ENCODE results near the gene KRTAP9-6.
"Not testable (repeated sequence)": the region's sequence is repeated elsewhere in the genome, so short reads cannot be mapped to it uniquely, and the experiment has no call there.

KRTAP9-6 gene

DNA sequence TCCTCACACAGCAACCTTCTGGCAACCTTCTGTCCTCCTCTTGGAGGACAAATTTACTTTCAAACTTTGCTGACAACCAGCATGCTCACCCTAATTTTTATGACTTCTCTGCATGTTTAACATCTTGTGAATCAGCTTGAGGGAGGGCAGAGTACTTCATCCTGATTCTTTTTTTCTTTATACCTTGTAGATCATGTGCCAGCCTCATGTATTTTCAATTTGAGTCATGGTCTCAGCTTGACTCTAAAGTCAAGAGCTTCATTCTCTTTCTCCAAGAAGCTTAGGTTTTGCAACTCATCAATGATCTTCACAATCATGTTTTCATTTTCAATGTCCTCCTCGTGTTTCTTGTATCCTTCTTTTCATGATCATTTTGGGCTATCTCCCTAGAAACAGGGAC is 6.7 kb downstream of the KRTAP9-6 start:
- no peak for DNase-seq

GRCh38 chr17:41275648-41276190 is 10.5 kb downstream of the KRTAP9-6 start, which contains the start of gene KRTAP9-7:
Gene KRTAP9-7 (plus strand): TSS chr17:41275698. CDS start chr17:41275698, 0 bp downstream.
- DNase-seq: not testable (repeated sequence)

- no peak for DNase-seq
Observed at GRCh38 chr17:41278176-41278955, 13.2 kb downstream of the KRTAP9-6 start.

DNA sequence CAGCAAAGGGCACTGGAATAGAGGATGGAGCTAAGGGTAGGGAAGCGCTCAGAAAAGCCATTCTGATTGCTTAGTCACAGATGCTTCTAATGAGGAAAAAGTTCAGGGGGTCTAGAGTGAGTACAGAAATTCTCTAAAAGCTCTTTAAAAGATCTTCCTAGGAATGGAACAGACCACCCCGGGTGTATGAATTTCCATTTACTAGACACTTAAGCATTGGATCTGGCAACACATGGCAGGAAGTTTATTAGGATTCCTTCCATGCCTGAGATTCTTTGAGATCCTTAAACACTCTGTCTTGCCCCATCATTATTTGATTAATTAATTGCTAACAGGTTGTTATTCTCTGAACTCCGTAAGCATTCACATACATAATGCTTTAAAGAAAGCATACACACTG is 18.9 kb downstream of the KRTAP9-6 start:
- no peak for DNase-seq

- DNase-seq: no peak
Observed at GRCh38 chr17:41284546-41284945, 19.4 kb downstream of the KRTAP9-6 start.

GRCh38 chr17:41287050-41287449 is 21.9 kb downstream of the KRTAP9-6 start:
- DNase-seq: no peak

- DNase-seq: no peak
Observed at GRCh38 chr17:41294016-41294415, 28.8 kb downstream of the KRTAP9-6 start.

GRCh38 chr17:41296846-41297245 is 31.7 kb downstream of the KRTAP9-6 start:
- DNase-seq: no peak

- no peak for DNase-seq
Observed at GRCh38 chr17:41298458-41299135, 33.4 kb downstream of the KRTAP9-6 start.

GRCh38 chr17:41301204-41301790 is 36.1 kb downstream of the KRTAP9-6 start:
- no peak for DNase-seq

DNA sequence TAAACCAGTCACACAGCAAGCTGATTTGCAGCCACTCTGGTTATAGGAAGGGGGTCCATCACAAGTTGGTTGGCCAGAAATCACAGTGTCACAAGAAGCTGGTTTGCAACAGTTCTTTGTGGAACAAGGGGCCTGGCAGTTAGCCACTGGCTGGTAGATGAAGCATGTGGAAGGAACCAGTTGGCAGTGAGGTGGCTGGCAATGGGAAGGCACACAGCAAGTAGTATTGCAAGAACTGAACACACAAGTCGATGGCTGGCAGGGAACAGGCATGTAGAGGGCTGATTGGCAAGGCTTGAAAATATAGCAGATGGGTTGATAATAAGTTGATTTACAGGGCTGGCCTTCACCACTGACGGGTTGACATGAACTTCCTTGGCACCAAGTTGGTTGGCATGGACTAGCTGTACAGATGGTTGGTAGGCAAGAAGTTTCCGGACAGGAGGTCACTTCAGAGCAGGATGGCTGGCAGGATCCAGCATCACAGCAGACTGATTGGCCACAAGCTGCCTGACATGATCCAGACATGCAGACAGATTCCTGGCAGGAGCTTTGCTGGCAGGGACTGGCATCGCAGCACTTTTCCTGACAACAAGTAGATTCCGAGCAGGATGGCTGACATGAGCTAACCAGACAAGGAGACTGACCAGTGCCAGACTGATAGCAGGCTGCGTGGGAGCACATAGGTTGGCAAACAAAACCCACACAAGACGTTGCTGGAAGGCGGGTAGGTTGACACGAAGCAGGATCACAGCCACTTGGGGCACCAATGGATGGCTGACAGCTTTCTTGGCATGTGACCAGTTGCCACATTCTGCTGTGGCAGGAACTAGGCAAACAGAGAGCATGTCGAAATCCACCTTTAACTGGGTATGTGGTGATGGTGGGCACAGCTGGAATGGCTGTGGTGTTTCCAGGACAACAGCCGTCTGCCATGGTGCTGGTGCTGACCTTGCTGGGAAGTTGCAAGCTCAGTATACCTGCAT is 37.0 kb downstream of the KRTAP9-6 start, which contains the start of gene KRTAP29-1:
KRTAP29-1 (minus strand) TSS at position 936 of the 986 bp plus-strand sequence; CDS start at position 936, 0 bp downstream.
- DNase-seq: no peak

DNA sequence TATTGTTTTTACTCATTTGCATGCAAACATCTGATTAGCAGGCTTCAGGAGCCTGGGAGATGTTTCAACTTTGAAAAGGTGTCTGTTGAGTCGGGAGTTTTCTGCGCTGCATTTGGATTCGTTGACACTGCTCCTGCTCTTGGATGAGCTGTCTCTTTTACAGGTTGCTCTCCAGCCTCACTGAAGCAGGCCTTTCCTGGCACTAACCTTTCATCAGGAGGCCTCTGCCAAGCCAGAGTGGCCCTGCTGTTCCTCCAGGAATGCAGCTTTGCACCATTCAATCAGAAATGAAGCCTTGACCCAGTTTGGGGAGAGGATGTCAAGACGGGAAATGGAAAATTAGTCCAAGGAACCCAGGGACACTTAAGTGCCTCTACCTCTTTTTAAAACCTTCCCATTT is 37.8 kb downstream of the KRTAP9-6 start:
- DNase-seq: no peak

DNA sequence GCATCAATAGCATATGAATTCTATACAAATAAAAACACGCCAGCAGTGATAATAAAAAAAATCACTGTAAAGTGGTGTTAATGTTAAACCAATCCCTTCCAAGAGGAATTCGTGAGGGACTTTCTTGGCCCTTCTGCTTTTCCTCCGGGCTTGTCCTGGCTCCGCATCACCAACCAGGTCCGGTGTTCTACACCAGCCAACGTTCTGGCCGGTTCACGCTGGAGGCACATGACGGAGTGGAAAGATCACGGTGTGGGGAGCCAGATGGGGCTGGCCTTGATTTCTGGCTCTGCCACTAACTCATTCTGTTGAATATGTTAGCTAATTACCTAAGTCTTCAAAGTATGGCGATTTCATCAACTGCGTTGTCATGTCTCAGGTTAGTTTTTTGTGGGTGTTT is 38.9 kb downstream of the KRTAP9-6 start:
- no peak for DNase-seq

DNA sequence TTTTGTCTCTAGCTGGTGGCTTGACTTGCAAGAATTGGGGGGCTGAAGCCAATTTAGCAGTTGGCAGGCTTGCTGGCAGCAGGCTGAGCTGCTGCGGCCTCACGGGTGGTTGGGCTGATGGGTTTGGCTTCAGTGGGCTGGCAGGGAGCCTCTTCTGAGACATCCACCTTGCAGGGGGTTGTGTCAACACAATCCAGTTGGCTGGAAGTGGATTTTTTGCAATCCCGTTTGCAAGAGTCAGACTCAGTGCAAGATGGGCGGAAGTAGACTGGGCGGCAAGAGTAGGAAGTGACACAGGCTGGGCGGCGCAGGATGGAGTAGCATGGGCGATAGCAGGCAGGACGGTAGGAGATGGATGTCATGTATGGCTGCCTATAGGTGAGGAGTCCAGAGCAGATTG is 42.5 kb downstream of the KRTAP9-6 start:
- DNase-seq: no peak

DNA sequence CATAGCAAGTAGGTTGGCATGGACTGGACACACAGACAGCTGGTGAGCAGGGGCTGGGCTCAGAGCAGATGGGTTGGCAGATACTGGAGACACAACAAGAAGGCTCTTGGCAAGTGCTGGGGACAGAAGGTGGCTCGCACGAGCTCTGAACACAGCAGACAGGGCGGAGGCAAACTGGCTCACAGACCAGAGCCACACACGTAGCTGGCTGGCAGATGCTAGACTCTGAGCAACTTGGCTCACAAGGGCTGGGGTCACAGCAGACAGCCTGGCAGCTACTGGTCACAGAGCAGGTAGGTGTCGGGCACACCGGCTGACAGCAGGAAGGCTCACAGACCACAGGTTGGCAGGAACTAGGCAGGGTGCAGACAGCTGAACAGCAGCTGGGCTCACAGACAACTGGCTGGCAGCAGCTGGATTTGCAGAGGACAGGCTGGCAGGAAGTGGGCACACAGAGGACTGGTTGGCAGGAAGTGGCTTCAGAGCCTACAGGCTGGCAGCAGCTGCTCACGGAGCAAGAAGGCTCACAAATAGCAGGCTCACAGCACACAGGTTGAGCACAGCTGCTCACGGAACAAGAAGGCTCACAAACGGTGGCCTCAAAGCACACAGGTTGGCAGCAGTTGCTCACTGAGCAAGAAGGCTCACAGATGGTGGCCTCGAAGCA is 43.2 kb downstream of the KRTAP9-6 start:
- peak; percentile 56 for DNase-seq

DNA sequence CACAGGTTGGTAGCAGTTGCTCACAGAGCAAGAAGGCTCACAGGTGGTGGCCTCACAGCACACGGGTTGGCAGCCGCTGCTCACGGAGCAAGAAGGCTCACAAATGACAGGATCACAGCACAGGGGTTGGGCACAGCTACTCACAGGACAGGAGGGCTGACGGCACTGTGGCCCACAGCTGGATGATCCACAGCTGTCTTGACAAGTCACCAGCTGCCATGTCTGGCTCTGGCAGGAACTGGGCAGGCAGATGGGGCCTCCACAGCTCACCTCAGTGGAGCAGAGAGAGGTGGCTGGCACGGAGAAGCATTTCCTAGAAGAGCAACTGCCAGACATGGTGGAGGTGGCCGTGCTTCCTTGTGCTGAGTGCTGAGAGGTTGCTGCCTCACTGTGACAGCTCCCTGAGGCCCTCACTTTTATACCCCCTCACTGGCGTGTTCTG is 43.8 kb downstream of the KRTAP9-6 start, which contains the start of gene KRTAP16-1:
KRTAP16-1 (minus strand) TSS at position 392 of the 442 bp plus-strand sequence; CDS start at position 336, 56 bp downstream.
- peak; percentile 34 for DNase-seq

GRCh38 chr17:41311111-41311510 is 45.9 kb downstream of the KRTAP9-6 start:
- no peak for DNase-seq

DNA sequence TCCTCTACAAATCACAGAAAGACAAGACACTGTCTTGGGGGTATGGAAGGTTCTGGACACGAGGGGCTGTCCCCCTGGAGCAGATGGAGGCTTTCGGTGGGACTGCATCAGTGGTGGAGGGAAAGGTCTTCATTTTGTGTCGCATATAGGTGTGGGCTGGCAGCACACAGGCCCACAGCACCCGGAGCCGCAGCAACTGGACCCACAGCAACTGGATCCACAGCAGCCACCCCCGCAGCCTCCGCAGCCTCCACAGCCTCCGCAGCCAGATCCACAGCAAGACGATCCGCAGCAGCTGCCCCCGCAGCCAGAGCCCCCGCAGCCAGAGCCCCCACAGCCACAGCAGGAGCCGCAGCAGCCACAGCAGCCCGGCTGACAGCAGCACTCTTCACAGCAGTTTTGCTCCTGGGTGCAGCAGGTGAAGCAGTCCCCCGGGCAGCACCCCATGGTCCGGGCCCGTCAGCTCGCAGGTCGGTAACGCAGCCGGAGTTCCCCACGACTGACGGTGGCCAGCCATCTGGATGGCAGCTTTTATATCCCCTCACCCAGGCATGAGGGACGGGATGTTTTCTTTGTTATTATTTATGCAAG is 50.1 kb downstream of the KRTAP9-6 start, which contains the start of gene KRTAP17-1:
KRTAP17-1 (minus strand) TSS at position 507 of the 591 bp plus-strand sequence; CDS start at position 447, 60 bp downstream.
- no peak for DNase-seq
